GM12873 (cell line): ENCODE measurements around the gene SBF2.

Experiments used
- TF ChIP-seq, protein P1 (sequence below): IDR thresholded peaks from 2 replicates; pipeline ENCODE4 v1.5.1; 2012; ENCODE audit warnings: low read depth, mild to moderate bottlenecking, moderate library complexity, low read length, control low read depth; ENCODE audit not compliant: insufficient read depth; ENCODE audit errors: missing control alignments

The SBF2 gene

DNA sequence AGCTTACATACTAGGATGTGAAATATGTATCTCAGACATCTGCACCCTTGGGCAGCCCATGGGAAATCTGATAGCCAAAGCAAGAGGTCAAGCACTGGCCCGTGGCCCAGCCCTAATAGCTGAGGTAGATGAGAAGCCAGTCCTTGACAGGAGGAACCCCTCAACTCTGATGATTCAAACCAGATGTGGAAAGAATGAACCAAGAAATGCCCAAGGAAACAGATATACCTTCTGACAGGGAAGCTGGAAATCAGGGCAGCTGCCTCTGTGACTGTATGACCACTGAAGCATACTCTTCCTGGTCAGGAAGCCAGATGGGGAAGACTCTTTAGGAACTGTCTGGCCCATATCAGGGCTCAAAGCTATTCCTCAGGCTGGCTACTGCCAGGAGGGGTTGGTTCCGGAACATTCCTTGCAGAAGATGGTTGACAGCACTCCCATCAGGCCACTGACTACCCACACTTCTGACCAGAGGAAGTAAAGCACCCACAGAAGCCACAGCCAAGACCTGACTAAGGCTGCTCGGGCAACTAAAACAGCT, 506.0 kb downstream of the SBF2 start:
- TF ChIP-seq, protein P1, sequence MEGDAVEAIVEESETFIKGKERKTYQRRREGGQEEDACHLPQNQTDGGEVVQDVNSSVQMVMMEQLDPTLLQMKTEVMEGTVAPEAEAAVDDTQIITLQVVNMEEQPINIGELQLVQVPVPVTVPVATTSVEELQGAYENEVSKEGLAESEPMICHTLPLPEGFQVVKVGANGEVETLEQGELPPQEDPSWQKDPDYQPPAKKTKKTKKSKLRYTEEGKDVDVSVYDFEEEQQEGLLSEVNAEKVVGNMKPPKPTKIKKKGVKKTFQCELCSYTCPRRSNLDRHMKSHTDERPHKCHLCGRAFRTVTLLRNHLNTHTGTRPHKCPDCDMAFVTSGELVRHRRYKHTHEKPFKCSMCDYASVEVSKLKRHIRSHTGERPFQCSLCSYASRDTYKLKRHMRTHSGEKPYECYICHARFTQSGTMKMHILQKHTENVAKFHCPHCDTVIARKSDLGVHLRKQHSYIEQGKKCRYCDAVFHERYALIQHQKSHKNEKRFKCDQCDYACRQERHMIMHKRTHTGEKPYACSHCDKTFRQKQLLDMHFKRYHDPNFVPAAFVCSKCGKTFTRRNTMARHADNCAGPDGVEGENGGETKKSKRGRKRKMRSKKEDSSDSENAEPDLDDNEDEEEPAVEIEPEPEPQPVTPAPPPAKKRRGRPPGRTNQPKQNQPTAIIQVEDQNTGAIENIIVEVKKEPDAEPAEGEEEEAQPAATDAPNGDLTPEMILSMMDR: no peak

GRCh38 chr11:9787260-9787659, 506.8 kb downstream of the SBF2 start:
- TF ChIP-seq, protein P1: no peak

DNA sequence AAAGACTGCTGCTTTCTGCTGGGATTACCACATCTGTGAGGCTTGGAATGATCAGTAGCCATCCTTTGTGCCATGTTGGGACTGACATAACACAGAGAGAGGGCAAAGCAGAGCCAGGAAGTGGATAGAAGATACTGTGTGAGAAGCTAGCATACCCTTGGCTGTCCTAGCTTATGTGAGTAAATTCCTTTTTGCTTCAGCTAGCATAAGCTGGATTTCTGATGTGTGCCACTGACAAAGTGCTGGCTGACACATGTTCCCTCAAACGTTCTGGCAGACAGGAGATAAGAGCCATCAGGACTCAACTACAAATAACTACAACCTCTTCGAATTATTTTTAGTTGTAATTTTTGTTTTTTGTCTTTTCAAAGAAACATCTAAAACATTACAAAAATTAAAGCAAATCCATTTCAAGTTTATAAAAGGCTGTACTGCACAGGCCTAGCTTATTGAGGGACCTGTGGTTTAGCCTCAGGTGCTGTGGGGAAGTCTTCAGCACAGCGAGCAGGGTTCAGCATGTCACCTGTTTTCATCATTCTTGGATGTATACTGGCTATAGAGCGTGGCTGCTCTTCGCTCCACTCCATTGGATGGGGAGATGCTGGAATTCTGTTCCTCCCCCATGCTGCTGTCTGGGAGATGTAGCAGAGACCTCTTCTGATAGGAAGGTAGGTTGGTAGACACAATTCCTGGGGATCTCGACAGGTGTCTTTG, 509.3 kb downstream of the SBF2 start:
- TF ChIP-seq, protein P1: no peak

- TF ChIP-seq, protein P1: no peak
These were observed 510.0 kb downstream of the SBF2 start for GRCh38 chr11:9783986-9784385.

DNA sequence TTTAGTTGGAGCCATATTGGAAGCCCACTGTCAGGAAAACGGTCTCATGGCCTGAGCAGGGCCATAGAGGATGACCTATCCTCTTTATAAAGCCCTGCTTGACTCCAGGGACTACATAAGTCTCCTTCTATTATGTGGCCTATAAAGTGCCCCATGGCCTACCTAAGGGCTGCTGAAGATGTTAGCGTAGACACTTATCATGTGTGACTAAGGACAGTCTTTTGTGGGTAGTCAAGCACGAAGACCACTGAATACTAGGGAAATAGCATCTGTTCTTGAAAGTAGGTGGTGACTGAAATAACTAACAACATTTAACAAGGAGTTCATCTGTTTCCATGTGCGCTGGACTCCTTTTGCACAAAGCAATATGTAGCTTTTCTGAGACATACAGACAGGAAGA, 513.1 kb downstream of the SBF2 start:
- TF ChIP-seq, protein P1: no peak

- TF ChIP-seq, protein P1: no peak
These were observed 516.5 kb downstream of the SBF2 start for GRCh38 chr11:9777525-9777924.

DNA sequence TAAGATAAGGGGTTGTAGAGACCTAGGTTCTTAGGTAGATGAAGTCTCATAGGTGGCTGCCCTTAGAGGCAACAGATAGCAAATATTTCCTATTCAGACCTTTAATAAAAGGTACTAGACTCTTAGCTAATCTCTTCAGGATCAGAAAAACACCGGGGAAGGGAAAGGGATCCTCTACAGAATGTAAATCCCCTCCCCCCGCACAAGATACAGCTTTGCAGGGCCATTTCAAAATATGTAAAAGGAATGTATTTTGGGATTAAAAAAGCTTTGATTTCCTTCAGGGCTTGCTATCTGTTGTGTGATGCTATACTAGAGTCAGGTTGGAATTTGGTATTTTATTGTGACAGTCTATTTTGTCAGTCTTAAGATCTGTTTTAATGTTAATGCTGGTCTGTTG, 517.0 kb downstream of the SBF2 start:
- TF ChIP-seq, protein P1: no peak
